GM18517 (cell line): ENCODE measurements around the gene LMF1.

ENCODE experiments used
- ATAC-seq: cut with Tn5 transposase; IDR thresholded peaks from one replicate; pipeline ENCODE4 v1.9.1; 2021; ENCODE audit warnings: mild to moderate bottlenecking, moderate library complexity; ENCODE audit not compliant: unreplicated experiment

The LMF1 gene

DNA sequence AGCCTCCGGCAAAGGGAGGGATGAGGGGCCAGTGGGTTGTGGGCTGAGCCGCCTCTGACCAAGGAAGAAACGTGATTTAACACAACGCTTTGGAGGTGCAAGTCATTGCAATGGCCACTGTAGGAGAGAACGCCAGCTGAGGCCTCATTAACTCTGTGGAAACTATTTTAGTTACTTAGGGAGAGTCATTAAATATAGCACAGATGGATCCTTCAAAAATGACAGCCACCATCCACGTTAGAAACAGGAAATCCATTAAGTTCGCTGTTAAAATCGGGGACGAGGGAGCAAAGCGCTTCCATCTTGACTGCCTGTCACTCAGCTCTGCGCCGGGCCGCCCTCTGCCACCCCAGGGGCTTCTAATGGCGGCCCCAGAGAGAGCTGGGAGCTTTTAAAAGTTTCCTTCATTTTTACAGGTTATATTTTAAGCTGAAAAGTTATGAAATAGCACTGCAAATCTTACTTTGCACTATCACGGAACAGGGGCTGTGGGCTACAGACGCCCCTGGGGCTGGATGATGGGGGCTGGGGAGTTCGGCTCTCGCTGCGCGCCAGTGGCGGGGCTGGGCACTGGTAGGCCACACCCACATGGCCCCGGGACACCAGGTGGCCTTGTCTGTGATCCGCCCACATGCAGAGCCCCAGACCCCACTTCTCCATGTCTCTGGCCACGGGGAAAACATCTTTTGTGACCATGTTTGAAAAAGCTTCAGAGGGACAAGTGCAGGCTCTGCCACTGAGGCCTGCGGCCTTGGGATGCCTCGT lies 54.6 kb downstream of the LMF1 start:
- ATAC-seq = no peak

DNA sequence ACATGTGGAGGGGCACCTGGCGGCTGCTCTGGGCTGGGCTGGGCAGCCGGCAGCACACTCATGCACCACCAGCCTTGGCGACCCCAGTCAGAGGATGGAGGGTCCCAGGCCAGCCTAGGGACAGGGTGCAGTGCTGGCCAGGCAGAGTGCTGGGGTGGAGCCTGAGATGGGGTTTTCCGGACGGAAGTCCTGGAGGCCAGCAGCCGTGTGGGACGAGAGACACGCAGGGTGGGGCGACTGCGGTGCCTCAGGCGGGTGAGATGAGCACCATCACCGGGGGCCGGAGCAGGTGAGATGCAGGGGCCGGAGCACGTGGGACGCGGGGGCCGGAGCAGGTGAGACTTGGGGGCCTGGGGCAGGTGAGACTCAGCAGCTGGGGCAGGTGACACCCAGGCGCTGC lies 55.2 kb downstream of the LMF1 start:
- ATAC-seq = no peak

DNA sequence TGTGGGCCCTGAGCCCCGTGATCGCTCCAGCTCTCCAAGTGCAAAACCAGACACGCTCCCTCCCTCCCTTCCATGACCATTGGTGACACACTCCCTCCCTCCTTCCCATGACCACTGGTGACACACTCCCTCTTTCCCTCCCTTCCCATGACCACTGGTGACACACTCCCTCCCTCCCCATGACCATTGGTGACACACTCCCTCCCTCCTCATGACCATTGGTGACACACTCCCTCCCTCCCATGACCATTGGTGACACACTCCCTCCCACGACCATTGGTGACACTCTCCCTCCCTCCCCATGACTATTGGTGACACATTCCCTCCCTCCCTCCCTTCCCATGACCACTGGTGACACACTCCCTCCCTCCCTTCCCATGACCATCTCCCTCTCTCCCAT lies 56.3 kb downstream of the LMF1 start:
- no peak for ATAC-seq

DNA sequence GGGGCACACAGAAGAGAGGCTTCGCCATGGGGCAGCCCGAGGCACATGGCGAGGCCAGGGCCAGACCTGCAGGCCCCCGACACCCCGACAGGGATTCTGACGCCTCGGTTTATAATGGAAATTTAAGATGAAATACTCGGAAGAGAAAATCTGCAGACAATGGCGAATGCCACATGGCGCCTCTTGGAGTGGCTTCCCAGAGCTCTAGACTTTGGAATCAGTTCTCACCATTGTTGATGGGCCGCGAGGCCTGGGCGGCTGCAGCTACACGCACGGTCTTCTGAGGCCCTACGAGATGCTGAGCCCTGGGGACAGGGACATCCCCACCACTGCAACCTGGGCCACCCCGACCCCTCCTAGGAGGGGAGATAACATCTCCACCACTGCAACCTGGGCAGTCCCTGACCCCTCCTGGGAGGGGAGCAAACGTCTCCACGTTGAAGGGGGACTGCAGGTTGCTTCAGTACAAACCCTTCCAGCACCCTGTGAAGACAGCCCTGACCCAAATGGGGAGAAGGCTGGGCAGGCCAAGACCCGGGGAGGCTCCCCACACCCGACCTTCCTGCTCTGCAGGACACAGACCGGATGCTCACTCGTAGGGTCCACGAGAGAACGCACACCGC lies 56.9 kb downstream of the LMF1 start:
- no peak for ATAC-seq

DNA sequence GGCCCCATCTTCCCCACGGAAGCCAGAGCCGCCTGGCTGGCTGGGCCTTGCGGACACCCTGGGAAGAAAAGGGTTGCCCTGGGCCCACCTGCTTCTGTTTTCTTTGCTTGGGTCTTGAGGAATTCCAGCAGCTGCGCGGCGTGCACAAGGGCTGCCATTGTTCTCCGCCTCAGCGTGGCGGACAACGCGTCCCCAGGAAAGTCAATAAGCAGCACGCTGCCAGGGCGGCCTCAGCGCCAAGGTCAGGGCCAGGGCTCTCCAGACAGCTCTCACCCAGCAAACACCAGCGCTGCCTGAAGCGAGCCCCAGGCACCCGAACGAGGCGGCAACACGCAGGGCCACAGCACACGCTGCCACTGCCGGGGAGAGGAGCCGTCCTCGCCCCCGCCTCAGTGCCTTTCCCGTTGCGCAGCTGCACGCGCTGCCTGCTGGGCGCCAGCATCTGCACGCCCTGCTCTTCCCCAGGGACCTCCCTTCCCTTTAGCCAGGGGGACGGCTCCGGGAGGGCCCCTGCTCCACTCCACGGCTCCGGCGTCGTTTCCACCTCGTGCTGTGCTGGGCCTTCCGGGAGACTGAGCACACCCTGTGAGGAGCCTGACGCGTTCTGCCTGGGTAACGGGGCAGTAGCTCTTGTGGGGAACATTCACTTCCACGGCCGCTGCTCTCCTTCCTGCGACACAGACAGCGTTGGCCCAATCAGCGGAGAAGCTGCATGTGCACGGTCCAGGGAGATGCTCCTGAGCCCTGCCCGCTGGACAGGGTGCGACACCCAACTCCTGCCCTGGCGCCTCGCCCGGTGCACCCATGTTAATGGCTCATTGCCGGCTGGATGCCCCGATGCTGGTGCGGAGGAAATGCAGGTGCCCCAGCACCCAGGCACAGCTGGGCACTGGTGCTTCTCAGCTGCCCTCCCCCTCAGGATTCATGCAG lies 57.8 kb downstream of the LMF1 start:
- no peak for ATAC-seq

DNA sequence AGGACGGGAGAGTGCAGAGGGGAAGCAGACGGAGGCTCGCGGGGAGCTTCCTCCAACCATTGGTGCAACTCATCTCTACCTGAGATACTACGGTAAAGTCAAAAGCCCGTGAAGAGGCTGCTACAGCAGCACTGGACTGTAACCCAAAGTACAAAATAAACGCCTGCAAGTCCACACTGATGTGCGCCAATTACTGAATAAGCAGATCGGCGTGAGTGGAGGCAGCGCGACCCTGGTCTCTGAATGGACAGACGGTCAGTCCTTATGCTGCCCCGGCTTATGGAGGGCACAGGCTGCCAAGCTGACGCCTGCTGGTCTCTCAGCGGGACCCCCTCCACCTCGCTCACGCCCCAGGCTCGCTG lies 58.5 kb downstream of the LMF1 start:
- ATAC-seq = no peak

DNA sequence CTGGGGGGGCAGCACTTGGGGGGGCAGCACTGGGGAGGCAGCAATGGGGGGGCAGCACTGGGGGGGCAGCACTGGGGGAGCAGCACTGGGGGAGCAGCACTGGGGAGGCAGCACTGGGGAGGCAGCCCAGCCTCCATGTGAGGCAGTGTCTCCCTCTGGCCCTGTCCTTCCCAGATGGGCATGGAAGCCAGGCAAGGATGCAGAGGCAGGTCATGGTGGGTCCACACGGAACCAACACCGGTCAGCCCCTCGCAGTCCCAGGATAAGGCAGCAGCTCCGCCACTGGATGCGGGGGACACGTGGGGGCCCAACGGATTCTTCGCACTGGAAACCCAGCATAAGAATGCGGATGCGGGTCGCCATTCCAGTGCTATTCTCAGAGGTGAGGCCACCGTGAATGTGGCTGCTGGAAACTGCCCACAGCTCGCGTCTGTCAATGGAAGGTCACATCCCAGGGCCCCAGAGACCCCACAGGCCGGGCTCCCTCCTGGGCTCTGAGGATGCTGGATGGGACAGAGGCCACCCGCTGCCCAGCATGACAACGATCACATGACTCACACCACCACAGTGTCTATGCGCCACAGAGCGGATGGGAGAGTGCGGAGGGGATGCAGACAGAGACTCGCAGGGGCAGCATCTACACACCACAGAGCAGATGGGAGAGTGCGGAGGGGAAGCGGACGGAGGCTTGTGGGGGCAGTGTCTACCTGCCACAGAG lies 59.0 kb downstream of the LMF1 start:
- ATAC-seq = no peak

DNA sequence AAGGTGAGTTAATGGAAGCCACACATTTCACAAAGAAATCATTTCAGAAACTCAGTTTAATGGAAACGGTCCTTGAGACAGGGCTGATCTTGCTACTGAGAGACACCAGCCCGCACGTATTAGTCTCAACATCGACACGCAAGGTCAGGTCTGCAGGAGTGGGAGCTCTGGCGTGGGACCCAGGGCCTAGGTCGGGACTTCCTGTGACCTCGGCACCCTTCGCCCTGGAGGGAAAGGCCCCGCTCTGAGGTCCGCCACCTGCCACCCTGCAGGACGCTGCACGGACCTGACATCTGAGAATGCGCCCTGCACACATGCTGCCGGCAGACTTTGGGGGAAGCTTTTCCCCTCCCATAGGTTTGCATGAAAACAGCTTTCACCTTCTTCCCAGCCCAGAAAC lies 59.7 kb downstream of the LMF1 start:
- no peak for ATAC-seq

DNA sequence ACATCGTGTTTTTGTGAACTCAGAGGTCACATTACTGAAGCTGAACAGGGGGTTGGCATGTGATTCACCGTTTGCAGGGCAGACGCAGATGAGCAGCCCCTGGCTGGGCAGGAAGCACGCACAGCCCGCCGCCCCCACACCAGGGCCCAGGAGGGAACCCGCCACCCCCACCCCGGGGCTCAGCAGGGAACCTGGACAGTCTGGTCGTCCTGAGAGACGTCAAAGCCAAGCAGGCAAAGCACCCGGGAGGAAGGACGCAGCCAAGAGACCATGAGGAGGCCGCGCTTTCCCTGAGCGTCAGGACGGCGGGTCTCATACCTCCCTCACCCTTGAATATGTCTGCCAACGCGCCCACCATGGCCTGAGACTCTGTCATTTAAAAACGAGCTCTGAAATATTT lies 60.6 kb downstream of the LMF1 start:
- no peak for ATAC-seq

DNA sequence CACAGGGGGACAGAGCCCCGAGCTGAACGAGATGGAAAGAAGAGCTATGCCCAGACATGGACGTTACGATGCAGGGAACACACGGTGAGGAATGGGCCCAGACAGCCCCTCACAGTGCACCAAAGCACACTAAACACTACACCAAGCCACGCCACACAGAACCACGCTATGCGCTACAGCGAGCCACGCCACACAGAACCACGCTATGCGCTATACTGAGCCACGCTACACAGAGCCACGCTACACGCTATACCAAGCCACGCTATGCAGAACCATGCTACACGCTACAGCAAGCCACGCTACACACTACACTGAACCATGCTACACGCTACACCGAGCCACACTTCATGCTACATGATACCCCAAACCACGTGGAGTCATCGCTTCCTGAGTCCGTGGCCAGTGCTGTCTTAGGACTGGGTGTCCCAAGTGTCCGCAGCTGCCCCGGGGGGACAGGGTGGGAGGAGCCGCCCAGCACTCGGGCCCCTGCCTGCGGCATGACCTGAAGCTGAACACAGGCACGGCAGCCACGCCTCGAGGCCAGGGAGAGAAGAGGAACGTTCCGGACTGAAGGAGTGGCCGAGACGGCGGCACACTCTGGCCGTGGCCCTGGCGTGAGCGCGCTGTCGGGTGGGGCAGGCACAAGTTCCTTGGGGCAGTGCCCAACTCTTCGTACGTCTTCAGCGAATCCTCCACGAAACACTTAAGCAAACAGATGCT lies 61.3 kb downstream of the LMF1 start:
- ATAC-seq = no peak

DNA sequence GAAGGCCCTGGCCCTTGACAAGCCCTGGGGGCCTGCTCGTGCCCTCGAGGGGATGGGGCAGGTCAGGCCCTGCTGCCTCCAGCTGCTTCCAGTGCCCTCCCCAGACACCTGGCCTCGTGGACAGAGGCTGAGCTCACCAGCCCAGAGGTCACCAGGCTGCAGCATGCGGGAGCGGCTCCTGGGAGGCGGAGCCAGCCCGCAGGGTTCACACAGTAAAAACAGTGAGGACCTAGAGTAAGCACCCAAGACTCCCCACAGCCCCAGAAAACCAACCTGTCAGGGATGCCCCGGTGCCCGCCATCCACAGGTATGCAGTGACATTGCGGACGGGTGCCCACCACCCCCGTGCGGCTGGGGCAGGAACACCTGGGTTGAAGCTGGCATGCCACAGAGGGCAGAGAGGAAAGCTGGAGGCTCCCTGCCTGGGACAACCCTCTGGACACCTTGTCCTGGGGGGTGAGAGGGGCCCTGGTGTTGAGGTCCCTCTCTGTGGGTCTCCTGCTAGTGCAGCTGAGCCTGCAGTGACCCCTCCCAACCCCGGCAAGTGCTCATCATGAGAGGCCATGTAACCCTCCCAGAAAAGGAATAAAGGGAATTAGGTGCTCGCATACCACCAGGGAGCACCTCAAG lies 62.1 kb downstream of the LMF1 start:
- no peak for ATAC-seq

DNA sequence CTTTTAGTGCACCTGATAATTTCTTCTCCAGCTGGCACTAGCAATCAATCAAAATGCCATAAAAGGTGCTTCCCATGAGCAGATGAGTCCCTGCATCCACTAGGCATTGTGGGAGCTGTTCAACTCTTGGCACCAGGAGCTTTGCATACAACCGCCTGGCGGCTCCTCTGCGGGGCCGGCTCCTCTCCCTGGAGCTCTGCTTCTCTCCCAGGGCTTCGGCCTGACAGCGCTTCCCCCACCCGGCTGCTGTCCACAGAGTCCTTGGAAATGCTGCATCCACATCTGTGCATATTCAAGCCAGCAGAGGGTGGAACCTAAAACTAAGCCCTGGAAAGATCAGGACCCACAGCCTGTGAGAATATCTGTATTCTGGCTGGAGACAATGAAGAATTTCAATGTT lies 62.9 kb downstream of the LMF1 start:
- no peak for ATAC-seq

DNA sequence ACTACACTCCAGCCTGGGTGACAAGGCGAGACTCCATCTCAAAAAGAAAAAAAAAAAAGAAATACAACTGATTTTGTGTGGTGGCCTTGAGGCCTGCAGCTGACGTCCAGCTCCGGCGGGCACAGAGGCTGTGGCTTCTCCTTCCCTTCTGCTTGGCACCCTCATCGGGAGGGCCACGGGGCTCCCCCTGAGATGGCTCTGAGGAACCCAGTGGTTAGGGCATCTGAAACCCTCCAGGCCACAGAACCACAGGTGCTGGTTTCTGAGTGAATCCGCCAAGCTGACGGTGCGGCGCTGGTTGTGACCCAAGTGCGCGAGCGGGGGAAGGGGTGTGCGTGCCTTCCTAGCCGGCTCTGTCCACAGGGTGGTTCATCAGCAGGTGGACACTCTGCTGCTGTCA lies 63.4 kb downstream of the LMF1 start:
- ATAC-seq = no peak

DNA sequence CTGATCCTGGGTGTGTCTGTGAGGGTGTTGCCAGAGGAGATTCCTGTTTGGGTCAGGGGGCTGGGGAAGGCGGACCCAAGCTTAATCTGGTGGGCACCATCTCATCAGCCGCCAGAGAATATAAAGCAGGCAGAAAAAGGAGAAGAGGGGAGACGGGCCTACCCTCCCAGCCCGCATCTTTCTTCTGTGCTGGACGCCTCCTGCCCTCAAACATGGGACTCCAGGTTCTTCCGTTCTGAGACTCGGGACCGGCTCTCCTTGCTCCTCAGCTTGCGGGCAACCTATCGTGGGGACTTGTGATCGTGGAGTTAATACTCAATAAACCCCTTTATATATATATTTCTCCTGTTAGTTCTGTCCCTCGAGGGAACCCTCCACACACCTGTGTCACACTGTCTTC lies 64.5 kb downstream of the LMF1 start:
- no peak for ATAC-seq

DNA sequence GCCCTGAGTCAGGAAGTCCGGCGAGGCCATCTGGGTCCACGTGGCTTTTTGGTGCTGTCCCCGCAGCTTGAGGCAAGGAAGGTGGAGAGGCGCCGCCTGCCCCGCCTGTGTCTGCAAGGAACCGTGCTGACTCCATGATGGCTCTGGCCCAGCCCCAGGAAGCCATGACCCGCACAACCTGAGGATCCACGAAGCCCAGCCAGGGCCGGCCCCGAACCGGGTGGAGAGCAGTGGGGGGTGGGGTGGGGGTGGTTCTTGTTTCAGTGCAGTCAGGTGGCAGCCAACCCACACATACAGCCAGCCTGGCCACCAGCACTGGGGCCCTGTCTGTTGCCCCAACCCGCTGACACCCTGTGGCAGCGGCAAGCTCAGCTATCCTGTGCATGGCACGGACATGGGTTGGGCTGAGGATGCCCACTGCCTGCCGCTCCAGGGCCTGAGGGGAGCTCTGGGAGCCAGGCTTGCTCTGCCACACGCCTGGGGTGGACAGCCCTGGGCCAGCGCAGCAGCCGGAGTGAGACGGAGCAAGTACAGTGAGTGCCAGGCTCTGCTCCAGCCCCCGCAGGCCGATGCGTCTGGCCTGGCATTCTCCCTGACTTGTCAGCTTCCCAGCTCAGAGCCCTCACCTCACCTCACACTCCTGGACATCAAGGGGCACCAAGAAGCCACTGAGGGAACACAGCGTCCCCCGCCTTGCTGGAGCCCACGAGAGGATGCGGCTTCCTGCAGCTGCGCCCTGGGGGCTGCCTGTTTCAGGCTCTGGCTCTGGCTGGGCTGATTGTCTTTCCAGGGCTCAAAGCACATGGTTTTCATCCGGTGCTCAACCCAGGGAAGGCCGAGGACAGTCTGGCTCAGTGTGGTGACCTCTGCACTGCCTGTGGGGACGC lies 68.8 kb downstream of the LMF1 start:
- no peak for ATAC-seq

DNA sequence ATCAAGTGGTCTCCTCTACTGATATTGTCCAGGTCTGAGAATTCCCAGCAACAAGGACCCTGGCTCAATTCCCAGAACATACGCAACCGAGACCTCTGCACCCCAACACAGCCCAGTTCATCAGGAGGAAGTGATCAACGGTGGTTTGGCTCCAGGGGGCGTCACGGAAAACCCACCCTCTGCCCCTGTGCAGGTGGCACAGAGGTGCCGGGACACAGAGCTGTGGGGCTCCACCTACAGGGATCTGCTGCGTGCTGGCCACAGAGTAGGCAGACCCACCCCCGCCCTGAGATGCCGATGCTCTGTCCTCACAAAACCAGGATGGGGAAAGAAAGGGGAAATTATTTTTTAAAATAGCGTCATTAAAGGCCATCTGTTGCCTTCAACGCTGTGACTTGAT lies 69.6 kb downstream of the LMF1 start:
- ATAC-seq = no peak

DNA sequence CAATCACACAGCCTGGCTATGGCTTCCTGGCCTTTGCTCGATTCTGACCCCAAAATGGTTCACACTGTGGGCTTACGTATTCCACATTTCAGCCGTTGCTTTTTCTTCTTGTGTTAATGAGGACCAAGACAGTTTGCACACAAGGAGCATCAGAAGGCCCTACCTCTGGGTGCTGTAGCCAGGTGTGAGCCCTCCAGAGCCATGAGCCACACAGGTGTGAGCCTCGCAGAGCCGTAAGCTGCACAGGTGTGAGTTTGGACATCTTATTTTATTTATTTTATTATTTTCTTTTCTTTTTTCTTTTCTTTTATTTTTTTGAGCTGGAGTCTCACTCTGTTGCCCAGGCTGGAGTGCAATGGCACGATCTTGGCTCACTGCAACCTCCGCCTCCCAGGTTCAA lies 70.6 kb downstream of the LMF1 start:
- ATAC-seq = no peak

DNA sequence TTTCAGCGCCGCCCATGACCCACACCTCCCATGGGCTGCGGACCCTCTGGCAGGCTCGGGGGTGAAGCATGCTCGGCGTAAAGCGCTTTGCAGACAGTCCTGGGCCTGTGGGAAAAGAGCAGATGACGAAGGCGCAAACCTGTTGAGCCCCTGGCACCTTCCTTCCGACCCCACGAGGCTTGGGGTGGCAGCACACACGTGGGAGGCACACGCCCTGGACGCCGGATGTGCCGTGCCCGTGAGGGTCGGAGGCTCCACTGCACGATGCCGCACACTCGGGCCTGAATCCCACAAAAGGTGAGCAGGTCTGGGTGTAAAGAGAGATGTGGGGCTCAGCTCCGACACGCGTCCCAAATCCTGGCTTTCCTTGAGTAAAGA lies 71.1 kb downstream of the LMF1 start:
- no peak for ATAC-seq
